Heart right ventricle (tissue), 16 donors: Measurements from ENCODE around the gene GJC1. TPM values are rescaled to one million over a fixed set of nuclear protein-coding genes. Genes with fewer than 3 reads are reported as not detected.

Source experiments
- ATAC-seq, 8 donors: fragments of 200-7000 bp; cut with Tn5 transposase; one replicate each; pipeline ENCODE4 v1.9.1; 2020; ENCODE audit warnings: mild to moderate bottlenecking in 8 of 8, moderate library complexity in 8 of 8, moderate number of reproducible peaks in 1 of 8
- DNase-seq, 2 donors: peaks; one replicate each; pipeline ENCODE4 v3.0.0-alpha.2; 2020
- H3K27ac ChIP-seq, 10 donors: fragments of 200-600 bp; sonication (generic) in 2 of 10; one replicate each; pipeline versions ENCODE4 v1.5.0 to v1.8.0; 2020 to 2022; ENCODE audit warnings: mild to moderate bottlenecking in 3 of 10
- H3K27me3 ChIP-seq, 7 donors: fragments of 200-600 bp; one replicate each; pipeline ENCODE4 v1.8.0; 2021 to 2022; ENCODE audit warnings: mild to moderate bottlenecking in 2 of 7
- H3K36me3 ChIP-seq, 9 donors: fragments of 200-600 bp; sonication (generic) in 1 of 9; one replicate each; pipeline versions ENCODE4 v1.5.0 to v1.8.0; 2020 to 2022; ENCODE audit warnings: mild to moderate bottlenecking in 2 of 9
- H3K4me1 ChIP-seq, 9 donors: fragments of 200-600 bp; sonication (generic) in 1 of 9; one replicate each; pipeline versions ENCODE4 v1.5.0 to v1.8.0; 2020 to 2022; ENCODE audit warnings: mild to moderate bottlenecking in 4 of 9
- H3K4me3 ChIP-seq, 10 donors: fragments of 200-600 bp; sonication (generic) in 2 of 10; one replicate each; pipeline versions ENCODE4 v1.5.0 to v1.8.0; 2020 to 2022; ENCODE audit warnings: mild to moderate bottlenecking in 7 of 10, moderate library complexity in 2 of 10
- H3K9me3 ChIP-seq, 11 donors: fragments of 200-600 bp in 10 of 11; sonication (generic) in 2 of 11; one replicate each; pipeline versions ENCODE4 v1.5.0 to v1.8.0; 2013 to 2022; ENCODE audit warnings: mild to moderate bottlenecking in 2 of 11, control low read depth in 1 of 11, moderate library complexity in 1 of 11
- WGBS, 2 donors: extraction: QIAGEN DNeasy Blood & Tissue Kit; methylation state at CpG; one replicate each; pipeline ENCODE4 v1.1.7; 2013; ENCODE audit warnings: inconsistent platforms in 1 of 2; 5-methylcytosine and 5-hydroxymethylcytosine counted together
- intact Hi-C, 10 donors: fragments of 100-400 bp; cut with DNase I; formaldehyde crosslinking; loops; one replicate each; pipeline versions ENCODE4 v1.11.1 to v1.14.2; 2022
- polyA plus RNA-seq, 2 donors: library from polyadenylated mRNA; stranded (reverse); fragments of 200-250 nt; gene quantifications; one replicate each; pipeline ENCODE4 v1.2.3, GENCODE V29; 2013
- total RNA-seq, 10 donors: library from RNA; stranded (reverse); fragmentation: NEBNext Ultra II Directional in 3 of 10; extraction: Animal tissue kit (Norgen Biotek cat#: 25700) in 3 of 10; gene quantifications; one replicate each; pipeline versions ENCODE4 v1.2.1 to v1.2.4, GENCODE V29; 2021 to 2023
- TF ChIP-seq, protein P1 (sequence below), 9 donors: fragments of 200-600 bp; sonication (generic) in 2 of 9; IDR thresholded peaks; one replicate each; pipeline versions ENCODE4 v1.5.0 to v1.8.0; 2021 to 2022; ENCODE audit warnings: antibody characterized with exemption in 9 of 9, mild to moderate bottlenecking in 5 of 9, moderate library complexity in 1 of 9
- donor health status: Arrhythmogenic right ventricular cardiomyopathy.
- donor health status: ischemic (EF 13 %, LVEDD 7.1; RV severe dilation, severe dysfunction).
- donor health status: healthy with polysubstance abuse.
- donor health status: DM: no; HTN: yes; CAD: no.
- donor health status: DM: no; HTN: no; CAD: no.
- donor health status: ischemic (EF 25% LVEDD 6.9; RV normal size, moderate dysfunction).
- donor health status: ischemic (EF 25% LVEDD 5.7; RV mildly dilated, moderate dysfunction).
- donor health status: healthy.
- donor health status: DM: yes; HTN: yes; CAD: no.
- donor health status: Ischemic cardiomyopathy.
- donor health status: ischemic (EF 35%, LVEDD 5.7; RV mildly dilated, moderate dysfunction).
- donor health status: nonischemic (EF 11% LVEDD 7.7; RV severe dilation, severe dysfunction).
- donor health status: DM: yes; HTN: yes; CAD: no.
- donor health status: PGD.
- donor health status: ischemic (EF 29% LVEDD 5.4; RV normal size, mild dysfunction).
- donor health status: nonischemic (EF 23%, LVEDD 6.1; RV moderate dilation, normal function).

Gene GJC1
- total and polyA plus RNA-seq, 12 donors, result 10.9 to 41.5 (median 20.1) TPM

DNA sequence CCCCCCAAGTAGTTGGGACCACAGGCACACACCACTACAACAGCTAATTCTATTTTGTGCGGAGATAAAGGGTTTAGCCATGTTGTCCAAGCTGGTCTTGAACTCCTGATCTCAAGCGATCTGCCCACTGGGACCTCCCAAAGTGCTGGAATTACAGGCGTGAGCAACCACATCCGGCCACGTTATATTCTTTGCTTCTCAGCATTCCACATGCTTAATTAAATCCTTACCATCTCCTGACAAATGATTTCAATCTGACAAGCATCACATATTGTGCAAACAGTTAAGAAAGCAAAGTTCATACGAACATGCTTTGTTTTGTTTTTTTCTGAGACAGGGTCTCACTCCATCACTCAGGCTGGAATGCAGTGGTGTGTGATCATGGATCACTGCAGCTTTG is 35.8 kb upstream of the GJC1 start:
- peaks cover 0 to 20% (median 0%) of the 10 kb centered on the region in 9 donors for H3K4me1 ChIP-seq
- WGBS, 2 donors, result 86 to 87% methylated on average over 6 of the region's 6 CpGs
- ATAC-seq, result no peak
- H3K9me3 ChIP-seq, result no peaks in the 10 kb centered on the region
- intact Hi-C loops, result loop anchor here in 9 of 10 donors (1.0 to 2.0 kb wide), 3 partner anchors 87 to 91 kb away; no protein-coding TSS in a partner anchor
- H3K27me3 ChIP-seq, result no peaks in the 10 kb centered on the region
- TF ChIP-seq, protein P1, sequence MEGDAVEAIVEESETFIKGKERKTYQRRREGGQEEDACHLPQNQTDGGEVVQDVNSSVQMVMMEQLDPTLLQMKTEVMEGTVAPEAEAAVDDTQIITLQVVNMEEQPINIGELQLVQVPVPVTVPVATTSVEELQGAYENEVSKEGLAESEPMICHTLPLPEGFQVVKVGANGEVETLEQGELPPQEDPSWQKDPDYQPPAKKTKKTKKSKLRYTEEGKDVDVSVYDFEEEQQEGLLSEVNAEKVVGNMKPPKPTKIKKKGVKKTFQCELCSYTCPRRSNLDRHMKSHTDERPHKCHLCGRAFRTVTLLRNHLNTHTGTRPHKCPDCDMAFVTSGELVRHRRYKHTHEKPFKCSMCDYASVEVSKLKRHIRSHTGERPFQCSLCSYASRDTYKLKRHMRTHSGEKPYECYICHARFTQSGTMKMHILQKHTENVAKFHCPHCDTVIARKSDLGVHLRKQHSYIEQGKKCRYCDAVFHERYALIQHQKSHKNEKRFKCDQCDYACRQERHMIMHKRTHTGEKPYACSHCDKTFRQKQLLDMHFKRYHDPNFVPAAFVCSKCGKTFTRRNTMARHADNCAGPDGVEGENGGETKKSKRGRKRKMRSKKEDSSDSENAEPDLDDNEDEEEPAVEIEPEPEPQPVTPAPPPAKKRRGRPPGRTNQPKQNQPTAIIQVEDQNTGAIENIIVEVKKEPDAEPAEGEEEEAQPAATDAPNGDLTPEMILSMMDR (IDR thresholded peaks at IDR 0.05), result no peak
- no peak overlapping the region for H3K27ac ChIP-seq
- no peak overlapping the region for H3K4me3 ChIP-seq
- peaks cover 0 to 98% (median 46%) of the 10 kb centered on the region in 9 donors for H3K36me3 ChIP-seq
- DNase-seq, result no peak

DNA sequence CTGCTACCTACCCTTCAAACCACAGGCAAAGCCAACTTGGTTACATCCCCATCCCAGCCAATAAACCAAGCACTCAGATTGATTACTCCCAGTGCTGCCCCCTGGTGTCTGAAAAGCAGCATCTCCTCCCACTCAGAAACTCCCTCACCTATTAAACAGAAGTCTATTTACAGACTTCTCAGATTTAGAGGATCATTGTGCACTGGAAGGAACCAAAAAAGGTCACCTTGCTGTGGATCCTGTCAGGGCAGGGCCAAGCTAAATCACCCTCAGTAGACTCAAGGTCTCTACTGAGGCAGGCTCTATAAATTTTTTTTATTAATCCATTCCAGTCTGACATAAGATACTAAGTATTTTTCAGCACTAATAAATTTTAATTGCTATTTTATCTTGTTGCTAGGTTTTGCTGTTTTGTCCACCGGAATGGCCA is 35.2 kb upstream of the GJC1 start:
- Histone ChIP-seq H3K27me3 (no peaks in the 10 kb centered on the region), H3K9me3 (no peaks in the 10 kb centered on the region), H3K4me3 (no peak overlapping the region), H3K4me1 (peaks cover 0 to 20% (median 0%) of the 10 kb centered on the region in 9 donors), H3K27ac (peak overlapping the region in 1 of 10 donors; percentile 18), H3K36me3 (peaks cover 0 to 98% (median 45%) of the 10 kb centered on the region in 9 donors)
- ATAC-seq (peak; percentile 60 to 87 (median 80)), DNase-seq (peak; percentile 34 to 79)
- intact Hi-C loops, result loop anchor here in 9 of 10 donors (1.0 to 2.0 kb wide), 3 partner anchors 86 to 90 kb away; no protein-coding TSS in a partner anchor
- TF ChIP-seq, protein P1 (IDR thresholded peaks at IDR 0.05), result peak; percentile 71 to 91 (median 86)
- 59 to 68% methylated on average over 1 of the region's 1 CpG for WGBS, 2 donors

GRCh38 chr17:44864831-44865230 is 34.7 kb upstream of the GJC1 start:
- TF ChIP-seq, protein P1 (IDR thresholded peaks at IDR 0.05), result no peak
- Histone ChIP-seq H3K27me3 (no peaks in the 10 kb centered on the region), H3K36me3 (peaks cover 0 to 98% (median 49%) of the 10 kb centered on the region in 9 donors), H3K4me3 (no peak overlapping the region), H3K4me1 (peaks cover 0 to 20% (median 0%) of the 10 kb centered on the region in 9 donors), H3K27ac (no peak overlapping the region), H3K9me3 (no peaks in the 10 kb centered on the region)
- no peak for DNase-seq
- intact Hi-C loops, result loop anchor here (1.0 to 5.0 kb wide), 4 partner anchors 86 to 90 kb away; no protein-coding TSS in a partner anchor
- WGBS, 2 donors, result 66 to 69% methylated on average over 10 of the region's 10 CpGs
- peak in 7 of 8 donors; percentile 18 to 42 (median 29) for ATAC-seq

DNA sequence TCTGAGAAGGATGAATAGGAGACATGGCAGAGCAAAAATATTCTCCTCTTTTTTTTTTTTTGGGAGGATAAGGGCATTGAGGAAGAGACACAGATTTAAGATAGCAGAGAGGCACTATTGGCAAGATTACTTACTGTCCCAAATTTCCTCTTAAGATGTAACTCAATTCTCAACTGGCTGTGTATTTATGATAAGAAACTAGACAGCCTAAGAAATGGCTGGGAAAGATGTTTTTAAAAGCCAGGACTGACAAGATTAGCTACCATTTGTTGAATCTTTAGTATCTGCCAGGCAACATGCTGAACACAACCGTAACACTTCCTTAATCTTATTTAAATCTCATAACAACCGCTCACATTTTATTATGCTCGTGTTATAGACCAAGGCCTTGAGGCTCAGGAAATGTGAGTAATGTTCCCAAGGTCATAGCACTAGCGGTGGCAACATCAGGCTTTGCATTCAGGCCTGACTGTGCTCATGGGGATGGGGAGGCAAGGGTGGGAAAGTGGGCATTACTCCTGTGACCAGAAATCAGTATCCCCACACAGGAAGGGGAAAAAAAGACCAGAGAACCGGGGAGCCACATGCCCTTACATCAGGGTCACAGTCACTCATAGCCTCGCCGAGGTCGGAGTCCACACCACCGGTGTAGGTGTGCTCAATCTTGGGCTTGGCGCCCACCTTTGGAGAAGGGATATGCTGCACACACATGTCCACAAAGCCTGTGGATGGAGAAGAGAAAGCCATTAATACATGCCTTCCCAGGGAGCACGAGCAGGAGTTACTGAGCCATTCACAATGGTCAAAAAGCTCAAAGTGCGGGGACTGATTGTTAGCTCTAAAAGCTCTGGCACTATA is 33.2 kb upstream of the GJC1 start:
- peaks cover 0 to 18% (median 0%) of the 10 kb centered on the region in 9 donors for H3K4me1 ChIP-seq
- 88 to 93% methylated on average over 12 of the region's 12 CpGs for WGBS, 2 donors
- H3K36me3 ChIP-seq, result peaks cover 0 to 98% (median 59%) of the 10 kb centered on the region in 9 donors
- ATAC-seq, result no peak
- TF ChIP-seq, protein P1 (IDR thresholded peaks at IDR 0.05), result no peak
- no peak overlapping the region for H3K27ac ChIP-seq
- no peak for DNase-seq
- no peaks in the 10 kb centered on the region for H3K9me3 ChIP-seq
- no peak overlapping the region for H3K4me3 ChIP-seq
- intact Hi-C loops, result loop anchor here in 1 of 10 donors (5.0 kb wide), 1 partner anchor 86 kb away; no protein-coding TSS in a partner anchor
- no peaks in the 10 kb centered on the region for H3K27me3 ChIP-seq
